ENCODE measurements around the gene SUMF1. TPM values are rescaled to one million over a fixed set of nuclear protein-coding genes. Genes with fewer than 3 reads are reported as not detected.

The SUMF1 gene
- total RNA-seq, 3 donors from 2014 or later = 29.3 to 38.3 (median 32.1) TPM

- H3K36me3 ChIP-seq (ENCODE audit: low read depth) = no peaks in the 10 kb centered on the region
- TF ChIP-seq CTCF (IDR thresholded peaks at IDR 0.05) = no peak
- no peaks in the 10 kb centered on the region for H3K9me3 ChIP-seq
- no peaks in the 10 kb centered on the region for H3K4me1 ChIP-seq (ENCODE audit: low read depth)
- H3K4me3 ChIP-seq = no peak overlapping the region
- intact Hi-C loops (cut with DNase I, micrococcal nuclease) = no loop called here
- DNase-seq (no peak), ATAC-seq (no peak)
These were observed 107.1 kb downstream of the SUMF1 start for GRCh38 chr3:4359805-4360502.

- intact Hi-C loops (cut with DNase I, micrococcal nuclease) = no loop called here
- no peaks in the 10 kb centered on the region for H3K36me3 ChIP-seq (ENCODE audit: low read depth)
- no peak overlapping the region for H3K4me3 ChIP-seq
- no peaks in the 10 kb centered on the region for H3K4me1 ChIP-seq (ENCODE audit: low read depth)
- ATAC-seq (no peak), DNase-seq (no peak)
- no peaks in the 10 kb centered on the region for H3K9me3 ChIP-seq
- no peak for TF ChIP-seq CTCF (IDR thresholded peaks at IDR 0.05)
These were observed 108.8 kb downstream of the SUMF1 start for GRCh38 chr3:4358273-4358672.

- Histone ChIP-seq H3K36me3 (ENCODE audit: low read depth) (no peaks in the 10 kb centered on the region), H3K4me3 (no peak overlapping the region), H3K4me1 (ENCODE audit: low read depth) (no peaks in the 10 kb centered on the region), H3K9me3 (no peaks in the 10 kb centered on the region)
- ATAC-seq (no peak), DNase-seq (no peak)
- intact Hi-C loops (cut with DNase I, micrococcal nuclease) = no loop called here
- no peak for TF ChIP-seq CTCF (IDR thresholded peaks at IDR 0.05)
These were observed 110.3 kb downstream of the SUMF1 start for GRCh38 chr3:4356546-4357410.

- Histone ChIP-seq H3K4me1 (ENCODE audit: low read depth) (no peaks in the 10 kb centered on the region), H3K36me3 (ENCODE audit: low read depth) (no peaks in the 10 kb centered on the region)
- intact Hi-C loops (cut with DNase I, micrococcal nuclease) = no loop called here
These were observed 110.9 kb downstream of the SUMF1 start for GRCh38 chr3:4356220-4356540.

More at GRCh38 chr3:4356220-4356540, 110.9 kb downstream of the SUMF1 start:
- DNase-seq = no peak
- Histone ChIP-seq H3K4me3 (no peak overlapping the region), H3K9me3 (no peaks in the 10 kb centered on the region)
- ATAC-seq = no peak
- TF ChIP-seq CTCF (IDR thresholded peaks at IDR 0.05) = no peak
